Ovary (tissue), 9 donors: ENCODE data around the gene CGNL1. TPM values are rescaled to one million over a fixed set of nuclear protein-coding genes. Genes with fewer than 3 reads are reported as not detected.

Experiments used
- DNase-seq, 5 donors: peaks; one replicate each; pipeline ENCODE4 v3.0.0-alpha.2; 2019 to 2020
- H3K27ac ChIP-seq, 2 donors: fragments of 200-600 bp; one replicate each; pipeline versions ENCODE4 v1.5.1 to v1.8.0; 2019 to 2022
- H3K27me3 ChIP-seq: fragments of 200-600 bp; one replicate; pipeline ENCODE4 v1.8.0; 2022
- H3K36me3 ChIP-seq: fragments of 200-600 bp; sonication (generic); one replicate; pipeline ENCODE4 v1.5.1; 2019
- H3K4me1 ChIP-seq: one replicate; pipeline ENCODE4 v1.8.1; 2013; ENCODE audit warnings: mild to moderate bottlenecking, moderate library complexity; ENCODE audit not compliant: insufficient read depth
- H3K4me3 ChIP-seq: fragments of 200-600 bp; sonication (generic); one replicate; pipeline ENCODE4 v1.5.1; 2017
- H3K9me3 ChIP-seq, 2 donors: fragments of 200-600 bp in 1 of 2; sonication (generic) in 1 of 2; one replicate each; pipeline versions ENCODE4 v1.5.1 to v1.8.1; 2013 to 2019; ENCODE audit warnings: mild to moderate bottlenecking in 1 of 2, moderate library complexity in 1 of 2
- EP300 ChIP-seq: sonication (generic); formaldehyde crosslinking; IDR thresholded peaks from one replicate; pipeline ENCODE4 v1.6.1; 2017; ENCODE audit warnings: antibody characterized with exemption
- POLR2A ChIP-seq: fragments of 450-650 bp; IDR thresholded peaks from one replicate; pipeline ENCODE4 v1.6.1; 2017; ENCODE audit warnings: antibody characterized with exemption, mild to moderate bottlenecking, moderate library complexity
- WGBS, 3 donors: extraction: QIAGEN DNeasy Blood & Tissue Kit in 1 of 3; methylation state at CpG; one replicate each; pipeline versions ENCODE4 v1.1.5 to v1.1.7; 2013 to 2017; 5-methylcytosine and 5-hydroxymethylcytosine counted together
- intact Hi-C, 4 donors: fragments of 100-400 bp; cut with DNase I; formaldehyde crosslinking; loops; one replicate each; pipeline versions ENCODE4 v1.11.0 to v1.15.1; 2022 to 2023
- polyA plus RNA-seq, 2 donors: library from polyadenylated mRNA; stranded (reverse); fragments of 200-250 nt in 1 of 2; fragments of 350-450 nt in 1 of 2; fragmentation: Illumina TruSeq in 1 of 2; extraction: RNeasy Lipid Tissue Mini Kit (QIAGEN cat#74804) in 1 of 2; gene quantifications; one replicate each; pipeline ENCODE4 v1.2.3, GENCODE V29; 2013 to 2014
- total RNA-seq, 7 donors: library from RNA; depleted of rRNA in 2 of 7; stranded (reverse); fragments of >200 nt in 2 of 7; fragmentation: NEBNext Ultra II Directional in 3 of 7; extraction: Animal tissue kit (Norgen Biotek cat#: 25700) in 3 of 7; gene quantifications; one replicate each; pipeline versions ENCODE4 v1.1.0 to v1.2.4, GENCODE V29; 2016 to 2023
- TF ChIP-seq, protein P1 (sequence below), 3 donors: fragments of 450-650 bp in 2 of 3; fragments of 200-600 bp in 1 of 3; IDR thresholded peaks; one replicate each; pipeline versions ENCODE4 v1.5.1 to v1.8.0; 2016 to 2022; ENCODE audit warnings: antibody characterized with exemption in 3 of 3, mild to moderate bottlenecking in 1 of 3
- donor health status: DM: no; HTN: no; CAD: no; lungs with moderate emphysema.
- donor health status: DM: no; HTN: no; CAD: no.
- donor health status: Bipolar disorder and iron deficiency.
- donor health status: DM: yes; HTN: yes; CAD: no.
- donor health status: DM: no; HTN: no; CAD: no.
- donor health status: DM: yes; HTN: yes; CAD: no.

Gene CGNL1
- total and polyA plus RNA-seq, 9 donors: 7.8 to 26.1 (median 13.6) TPM

DNA sequence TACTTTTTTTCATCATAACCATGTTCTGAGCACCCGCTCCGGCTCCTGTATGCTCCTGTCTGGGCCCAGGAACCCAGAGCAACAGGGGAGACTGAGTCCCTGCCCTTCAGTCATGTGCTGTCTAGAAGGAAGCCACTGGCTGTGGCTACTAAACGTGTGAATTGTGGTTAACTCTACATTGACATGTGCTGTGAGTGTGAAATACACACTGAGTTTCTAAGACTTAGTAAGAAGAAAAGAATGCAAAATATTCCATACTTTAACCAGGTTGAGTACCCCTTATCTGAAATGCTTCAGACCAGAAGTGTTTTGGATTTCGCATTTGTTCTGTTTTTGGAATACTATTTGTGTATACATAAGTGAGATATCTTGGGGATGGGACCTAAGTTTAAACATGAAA, 42.8 kb upstream of the CGNL1 start:
- no peak for TF ChIP-seq POLR2A
- TF ChIP-seq EP300: no peak
- TF ChIP-seq, protein P1, sequence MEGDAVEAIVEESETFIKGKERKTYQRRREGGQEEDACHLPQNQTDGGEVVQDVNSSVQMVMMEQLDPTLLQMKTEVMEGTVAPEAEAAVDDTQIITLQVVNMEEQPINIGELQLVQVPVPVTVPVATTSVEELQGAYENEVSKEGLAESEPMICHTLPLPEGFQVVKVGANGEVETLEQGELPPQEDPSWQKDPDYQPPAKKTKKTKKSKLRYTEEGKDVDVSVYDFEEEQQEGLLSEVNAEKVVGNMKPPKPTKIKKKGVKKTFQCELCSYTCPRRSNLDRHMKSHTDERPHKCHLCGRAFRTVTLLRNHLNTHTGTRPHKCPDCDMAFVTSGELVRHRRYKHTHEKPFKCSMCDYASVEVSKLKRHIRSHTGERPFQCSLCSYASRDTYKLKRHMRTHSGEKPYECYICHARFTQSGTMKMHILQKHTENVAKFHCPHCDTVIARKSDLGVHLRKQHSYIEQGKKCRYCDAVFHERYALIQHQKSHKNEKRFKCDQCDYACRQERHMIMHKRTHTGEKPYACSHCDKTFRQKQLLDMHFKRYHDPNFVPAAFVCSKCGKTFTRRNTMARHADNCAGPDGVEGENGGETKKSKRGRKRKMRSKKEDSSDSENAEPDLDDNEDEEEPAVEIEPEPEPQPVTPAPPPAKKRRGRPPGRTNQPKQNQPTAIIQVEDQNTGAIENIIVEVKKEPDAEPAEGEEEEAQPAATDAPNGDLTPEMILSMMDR (IDR thresholded peaks at IDR 0.05): no peak
- intact Hi-C loops: loop anchor here in 1 of 4 donors (10.0 kb wide), 1 partner anchor 839 kb away; no protein-coding TSS in a partner anchor
- H3K4me3 ChIP-seq: no peak overlapping the region
- no peaks in the 10 kb centered on the region for H3K27me3 ChIP-seq
- no peaks in the 10 kb centered on the region for H3K36me3 ChIP-seq
- DNase-seq: no peak
- WGBS, 3 donors: 64 to 68% (median 65%) methylated on average over 4 of the region's 4 CpGs
- H3K4me1 ChIP-seq: no peaks in the 10 kb centered on the region
- H3K27ac ChIP-seq: no peak overlapping the region
- no peaks in the 10 kb centered on the region for H3K9me3 ChIP-seq

- Histone ChIP-seq H3K36me3 (no peaks in the 10 kb centered on the region), H3K4me3 (no peak overlapping the region), H3K9me3 (no peaks in the 10 kb centered on the region), H3K27me3 (no peaks in the 10 kb centered on the region), H3K4me1 (no peaks in the 10 kb centered on the region), H3K27ac (no peak overlapping the region)
- 49 to 60% (median 58%) methylated on average over 12 of the region's 12 CpGs for WGBS, 3 donors
- TF ChIP-seq POLR2A (no peak), EP300 (no peak)
- TF ChIP-seq, protein P1 (IDR thresholded peaks at IDR 0.05): no peak
- intact Hi-C loops: loop anchor here in 2 of 4 donors (2.0 to 10.0 kb wide), 2 partner anchors 193 to 839 kb away; no protein-coding TSS in a partner anchor
- DNase-seq: peak in 1 of 5 donors; percentile 27
Observed at GRCh38 chr15:57334257-57334656, 42.0 kb upstream of the CGNL1 start.

- Histone ChIP-seq H3K27ac (no peak overlapping the region), H3K27me3 (no peaks in the 10 kb centered on the region), H3K36me3 (no peaks in the 10 kb centered on the region), H3K9me3 (no peaks in the 10 kb centered on the region), H3K4me3 (no peak overlapping the region), H3K4me1 (no peaks in the 10 kb centered on the region)
- intact Hi-C loops: loop anchor here in 2 of 4 donors (2.0 to 10.0 kb wide), 2 partner anchors 191 to 841 kb away; no protein-coding TSS in a partner anchor
- DNase-seq: no peak
- WGBS, 3 donors: 77 to 87% (median 84%) methylated on average over 6 of the region's 6 CpGs
- TF ChIP-seq, protein P1 (IDR thresholded peaks at IDR 0.05): no peak
- TF ChIP-seq EP300 (no peak), POLR2A (no peak)
Observed at GRCh38 chr15:57335293-57335715, 41.0 kb upstream of the CGNL1 start.

GRCh38 chr15:57335719-57336118, 40.6 kb upstream of the CGNL1 start:
- H3K27ac ChIP-seq: no peak overlapping the region
- WGBS, 3 donors: 59 to 76% (median 67%) methylated on average over 7 of the region's 7 CpGs
- TF ChIP-seq EP300: no peak
- TF ChIP-seq POLR2A: no peak
- TF ChIP-seq, protein P1 (IDR thresholded peaks at IDR 0.05): no peak
- intact Hi-C loops: loop anchor here in 2 of 4 donors (2.0 to 10.0 kb wide), 2 partner anchors 191 to 841 kb away; no protein-coding TSS in a partner anchor
- DNase-seq: no peak
- H3K36me3 ChIP-seq: no peaks in the 10 kb centered on the region
- H3K4me3 ChIP-seq: no peak overlapping the region
- H3K27me3 ChIP-seq: no peaks in the 10 kb centered on the region
- H3K9me3 ChIP-seq: no peaks in the 10 kb centered on the region
- H3K4me1 ChIP-seq: no peaks in the 10 kb centered on the region
